Fibroblast of peridontal ligament (primary cell): ENCODE measurements around the gene CHSY1.

Experiments used
- DNase-seq: peaks from one replicate; pipeline ENCODE4 v3.0.0-alpha.2; 2010; ENCODE audit errors: extremely low read depth

CHSY1 gene

DNA sequence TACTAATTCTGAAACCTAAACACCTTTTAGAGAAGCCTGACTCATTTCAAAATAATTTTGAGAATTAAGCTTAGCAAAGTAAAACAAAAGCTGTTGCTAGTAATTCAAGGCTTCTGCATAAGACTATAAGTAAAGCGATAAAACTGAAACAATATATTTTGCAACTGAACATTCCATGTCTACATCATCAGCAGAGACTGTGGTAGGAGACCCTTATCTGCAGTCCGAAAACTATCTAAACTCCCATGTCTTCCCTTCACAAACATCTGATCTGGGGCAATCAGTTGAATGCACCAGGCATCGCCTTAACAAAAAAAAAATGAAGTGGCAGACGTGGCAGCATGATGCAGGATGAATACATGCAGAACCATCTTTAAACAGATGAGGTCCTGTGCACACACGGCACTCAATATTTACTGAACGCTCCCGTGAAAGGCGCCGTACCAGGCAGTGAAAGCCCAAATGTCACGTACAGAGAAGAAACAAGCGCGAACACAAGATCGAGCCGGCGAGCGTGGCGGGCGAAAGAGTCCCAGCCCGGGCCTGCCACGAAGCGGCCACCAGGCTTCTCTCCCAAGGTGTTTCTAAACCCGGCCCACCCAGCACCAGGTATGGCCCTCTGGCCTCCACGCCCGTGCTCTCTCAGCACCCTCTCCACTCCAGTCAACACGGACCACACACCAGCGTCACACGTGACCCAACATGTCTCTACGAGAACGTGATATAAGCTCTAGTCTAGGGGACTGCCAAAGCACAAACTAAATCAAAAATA is 63.0 kb downstream of the CHSY1 start:
- DNase-seq, result peak; percentile 81

DNA sequence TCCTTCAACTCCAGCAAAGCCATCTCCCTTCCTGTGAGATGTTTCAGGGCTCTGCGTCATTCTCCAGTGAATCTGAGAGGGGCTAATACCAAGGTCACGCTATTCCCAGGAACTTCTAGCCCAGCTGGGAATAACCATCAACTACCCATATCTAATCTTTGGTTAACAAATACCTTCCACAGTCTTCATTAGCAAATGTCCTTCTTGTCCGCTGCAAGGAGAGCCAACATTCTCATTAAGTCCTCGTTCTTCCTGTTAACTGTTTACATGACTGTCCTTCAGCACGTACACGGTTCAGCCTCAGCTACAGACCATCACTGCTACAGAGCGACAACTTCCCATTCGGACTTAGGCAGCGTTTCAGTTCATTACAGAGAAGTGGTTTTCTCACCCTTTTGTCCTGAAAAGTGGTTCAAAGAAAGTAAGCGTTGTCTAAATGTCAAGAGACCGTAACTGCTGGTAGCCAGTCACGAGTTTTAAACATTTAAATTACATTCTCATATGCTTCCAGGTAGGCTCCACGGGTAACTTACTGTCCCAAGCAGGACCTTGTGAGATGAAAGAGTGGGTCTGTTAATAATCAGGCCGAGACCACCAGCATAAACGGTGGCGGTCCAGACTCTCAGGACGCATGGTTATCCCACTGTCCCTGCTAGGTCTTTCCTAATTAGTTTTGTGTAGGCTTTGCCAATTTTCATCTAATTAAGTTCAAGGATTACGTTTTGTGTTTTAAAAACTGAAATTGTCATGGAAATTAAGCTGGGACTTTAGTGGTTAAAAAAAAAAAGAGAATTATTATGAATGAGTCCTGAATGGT is 63.8 kb downstream of the CHSY1 start:
- peak; percentile 96 for DNase-seq

DNA sequence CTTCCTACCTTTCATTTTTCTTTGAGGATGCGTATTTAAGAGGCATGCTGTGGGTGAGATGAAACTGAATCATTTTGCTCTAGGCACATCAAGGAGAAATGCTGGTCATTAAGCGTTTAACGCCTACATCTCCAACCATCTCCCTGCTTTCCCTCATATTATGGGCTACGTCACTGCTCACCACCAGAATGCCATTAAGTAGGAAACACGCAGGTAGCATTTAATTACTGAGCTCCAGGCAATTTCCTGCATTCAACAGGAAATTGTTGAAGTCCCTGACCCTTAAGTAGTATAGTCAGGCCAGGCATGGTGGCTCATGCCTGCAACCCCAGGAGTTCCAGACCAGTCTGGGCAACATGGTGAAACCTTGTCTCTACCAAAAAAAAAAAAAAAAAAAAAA is 66.1 kb downstream of the CHSY1 start:
- DNase-seq, result no peak

DNA sequence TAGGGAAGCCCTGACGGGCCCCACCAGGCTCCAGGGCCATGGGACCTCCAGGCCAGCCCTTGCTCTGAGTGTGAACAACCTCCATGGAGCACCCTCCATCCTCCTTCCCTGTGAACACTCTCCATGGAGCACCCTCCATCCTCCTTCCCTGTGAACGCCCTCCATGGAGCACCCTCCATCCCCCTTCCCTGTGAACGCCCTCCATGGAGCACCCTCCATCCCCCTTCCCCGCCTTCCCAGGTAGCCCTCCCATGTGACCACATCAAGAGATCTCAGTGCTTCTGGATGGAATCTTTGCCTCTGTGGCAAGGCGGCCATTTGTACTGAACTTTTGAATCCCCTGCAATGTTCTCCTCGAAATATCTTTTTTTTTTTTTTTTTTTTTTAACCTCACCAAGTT is 66.5 kb downstream of the CHSY1 start:
- DNase-seq, result no peak

DNA sequence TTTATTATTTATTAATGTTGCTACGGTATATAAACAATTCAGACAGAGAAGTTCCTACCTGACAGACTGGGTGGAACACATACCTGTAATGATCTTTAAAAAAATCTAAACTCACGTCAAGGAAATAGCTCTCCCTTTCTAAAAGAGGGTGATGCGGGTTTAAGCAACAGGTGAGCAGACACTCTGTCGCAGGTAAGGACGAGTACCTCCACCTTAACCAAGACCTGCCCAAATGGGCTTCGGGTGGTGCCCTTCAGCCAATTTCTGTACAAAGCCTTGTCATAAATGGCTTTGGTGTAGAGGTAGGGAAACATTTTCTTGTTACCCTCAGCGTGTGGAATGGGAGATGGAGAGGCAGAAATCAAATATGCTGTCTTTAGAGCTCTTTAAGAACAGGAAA is 67.0 kb downstream of the CHSY1 start:
- no peak for DNase-seq

DNA sequence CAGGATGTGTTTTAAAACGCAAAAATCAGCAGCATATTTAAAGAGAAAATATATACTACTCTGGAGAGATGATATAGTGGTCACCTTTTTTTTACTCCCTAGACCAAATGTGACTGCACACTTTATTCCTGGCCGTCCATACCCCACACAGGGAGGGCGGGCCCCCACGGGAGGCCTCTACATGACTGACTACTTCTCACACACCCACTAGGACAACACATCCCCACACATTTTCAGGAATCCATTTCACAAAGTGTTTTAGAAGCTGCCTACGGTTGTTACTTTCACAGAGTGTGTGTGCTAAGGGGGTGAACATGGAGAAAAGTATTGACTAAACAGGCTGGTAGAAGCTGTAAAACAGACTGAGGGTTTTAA is 67.9 kb downstream of the CHSY1 start:
- DNase-seq, result no peak

DNA sequence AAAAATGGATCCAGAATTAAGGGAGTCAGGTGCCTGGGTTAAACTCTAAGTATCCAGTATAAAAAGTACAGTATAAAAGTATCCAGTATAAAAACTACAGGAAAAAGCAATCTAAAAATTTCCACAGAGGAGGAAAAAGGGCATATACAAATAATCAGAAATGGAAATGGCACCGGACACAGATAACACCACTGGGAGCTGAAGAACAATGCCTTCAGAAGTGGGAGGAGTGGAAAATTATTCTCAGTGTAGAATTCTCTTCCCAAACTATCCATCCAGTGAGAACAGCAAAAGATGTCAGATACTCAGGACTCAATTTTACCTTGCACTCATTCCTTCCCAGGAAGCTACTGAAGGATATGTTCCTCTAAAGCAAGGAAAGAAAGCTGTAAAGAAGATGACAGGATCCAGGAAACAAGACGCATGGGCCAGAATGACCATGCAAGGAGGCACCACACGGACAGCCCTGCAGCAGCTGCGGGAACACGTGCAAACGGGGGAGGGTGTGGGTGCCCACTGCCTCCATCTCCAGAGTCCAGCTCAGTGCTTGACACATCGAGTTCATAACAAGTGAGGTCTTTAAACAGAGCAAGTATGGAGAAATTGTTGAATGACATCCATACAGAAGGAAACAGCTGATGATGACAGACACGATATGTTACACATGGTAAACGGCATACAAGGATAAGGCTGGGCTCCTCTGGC is 68.5 kb downstream of the CHSY1 start:
- DNase-seq, result no peak

DNA sequence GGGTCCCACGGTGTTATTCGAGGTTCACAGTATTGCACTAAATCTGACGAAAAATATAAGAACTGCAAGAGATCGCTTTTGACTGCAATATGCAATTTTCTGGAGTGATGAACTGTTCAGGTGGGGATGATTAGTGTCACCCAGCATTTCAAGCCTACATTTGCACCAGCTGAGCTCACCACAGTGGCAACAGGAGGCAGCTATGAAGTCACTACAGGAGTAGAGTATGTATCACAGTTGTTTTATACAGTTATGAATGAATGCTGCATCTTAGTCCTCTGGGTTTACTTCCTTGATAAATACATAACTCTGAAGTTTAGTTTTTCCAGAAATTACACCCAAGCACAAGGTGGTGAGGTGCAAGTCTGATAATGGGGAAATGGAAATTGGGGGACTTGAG is 69.6 kb downstream of the CHSY1 start:
- DNase-seq, result no peak

DNA sequence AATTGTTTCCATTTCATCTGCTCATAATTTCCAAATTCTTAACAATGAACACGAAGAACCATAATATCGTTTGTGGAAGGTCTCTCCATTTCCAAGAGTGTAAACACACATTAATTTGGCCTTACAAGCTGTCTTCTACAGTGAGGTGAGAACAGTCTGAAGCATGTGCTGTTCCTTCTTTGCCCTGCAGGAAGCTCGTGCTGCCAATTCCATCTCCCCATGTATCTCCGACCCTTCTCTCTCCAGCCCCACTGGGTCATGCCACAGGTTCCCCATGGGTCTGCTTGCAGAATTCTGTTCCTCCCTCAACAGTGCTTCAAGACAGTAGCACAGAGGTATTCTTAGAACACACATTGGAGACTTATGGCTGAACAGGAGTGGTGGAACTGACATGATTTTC is 70.5 kb downstream of the CHSY1 start:
- DNase-seq, result no peak

DNA sequence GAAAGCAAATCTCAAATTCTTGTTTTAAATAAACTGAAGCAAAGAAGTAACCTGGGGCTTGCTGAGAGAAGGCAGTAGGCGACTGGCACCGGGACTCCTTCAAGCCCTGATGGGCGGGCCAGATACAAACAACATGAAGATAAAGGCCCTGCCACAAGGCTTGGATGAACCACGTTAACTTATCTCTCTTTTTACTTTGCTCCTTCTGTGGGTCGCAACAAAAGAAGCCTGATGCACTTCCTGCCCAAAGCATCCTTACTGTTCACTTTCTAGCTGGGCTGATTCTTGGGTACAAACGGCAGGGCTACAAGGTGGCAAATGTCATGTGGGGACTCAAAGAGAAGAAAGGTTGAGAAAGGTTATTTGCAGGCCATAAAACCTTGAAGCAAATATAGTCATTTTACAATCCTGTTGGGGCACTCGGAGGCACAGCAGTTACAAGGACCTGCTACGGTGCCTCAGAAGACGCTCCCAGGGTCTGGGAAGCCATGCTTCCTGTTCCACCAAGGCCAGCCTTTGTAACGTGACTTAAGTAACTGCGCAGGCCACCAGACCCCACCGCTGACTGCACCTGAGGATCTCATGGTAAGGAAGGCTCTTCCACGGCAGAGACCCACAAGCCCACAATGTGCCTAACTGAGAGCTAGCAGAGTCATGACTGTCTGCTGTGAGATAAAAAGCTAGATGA is 71.1 kb downstream of the CHSY1 start:
- DNase-seq, result no peak

DNA sequence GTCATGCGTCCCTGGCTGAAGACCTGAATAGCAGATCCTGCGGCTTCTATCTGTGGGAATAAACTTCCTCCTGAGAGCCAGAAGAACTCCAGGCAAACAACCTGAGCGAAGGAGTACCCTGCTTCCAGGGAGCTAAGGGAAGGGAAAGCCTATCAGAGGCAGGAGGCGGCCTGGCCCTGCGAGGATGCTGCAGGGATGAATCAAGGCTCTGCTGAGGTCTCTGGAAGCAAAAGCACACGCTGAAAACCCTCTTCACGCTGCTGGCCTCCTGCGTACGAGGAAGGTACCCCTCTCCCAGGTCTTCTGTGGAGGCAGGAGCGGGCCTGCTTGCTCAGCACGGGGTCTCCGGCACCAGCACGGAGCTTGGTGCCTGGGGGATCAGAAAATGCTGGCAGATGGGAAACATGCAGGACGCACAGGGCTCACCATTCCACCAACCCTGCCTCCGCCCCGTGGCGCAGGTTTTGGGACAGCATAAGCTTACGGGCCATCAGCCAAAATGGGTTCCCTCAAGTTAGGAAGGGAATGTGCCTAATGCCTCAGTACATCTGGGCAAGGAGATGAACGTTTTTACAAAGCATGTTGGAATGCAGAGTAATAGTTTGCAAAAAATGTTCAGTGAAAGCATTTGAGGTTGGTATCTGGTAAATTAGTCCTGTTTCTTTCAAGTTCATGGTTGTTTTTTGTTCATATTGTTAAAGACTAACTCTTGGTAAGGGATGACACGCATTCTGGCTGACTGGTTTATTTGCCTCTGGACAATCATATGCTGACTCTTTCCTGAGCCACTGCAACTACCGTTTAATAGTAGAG is 72.3 kb downstream of the CHSY1 start:
- peak; percentile 82 for DNase-seq

DNA sequence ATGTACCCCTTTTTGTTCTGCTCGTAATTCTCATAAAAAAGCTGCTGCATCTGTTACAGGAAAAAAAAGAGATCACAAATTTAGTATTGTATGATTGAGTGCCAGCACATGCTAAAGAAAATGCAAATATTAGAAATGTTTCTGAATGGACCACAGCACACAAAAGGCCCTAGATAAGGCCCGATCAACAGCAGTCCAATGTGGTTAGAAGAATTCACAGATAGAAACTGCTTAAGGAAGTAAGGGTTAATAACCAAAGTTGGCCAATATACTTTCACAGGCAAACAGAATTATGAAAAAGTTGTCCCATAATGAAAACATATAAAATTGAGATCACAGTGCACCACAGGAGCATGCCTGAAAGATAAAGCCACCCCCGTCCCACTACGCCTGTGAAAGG is 72.9 kb downstream of the CHSY1 start:
- DNase-seq, result no peak

DNA sequence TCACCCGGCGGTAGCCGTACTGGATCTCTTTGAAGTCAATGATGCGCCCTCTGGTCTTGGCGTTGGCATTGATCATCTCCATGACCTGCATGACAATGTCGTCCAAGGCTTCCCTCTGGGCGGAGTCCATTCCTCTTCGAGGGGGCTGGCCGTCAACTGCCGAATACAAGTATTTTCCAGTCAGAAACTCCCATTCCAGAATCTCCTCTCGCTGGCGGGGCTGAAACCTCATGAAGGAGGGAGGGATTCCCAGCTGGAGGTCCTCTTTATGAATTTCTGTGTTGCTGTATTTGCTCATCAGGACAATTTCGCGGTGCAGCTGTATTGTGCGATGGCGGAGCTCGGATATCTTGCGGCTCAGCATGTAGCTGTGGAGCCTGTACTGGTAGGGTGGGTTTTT is 73.4 kb downstream of the CHSY1 start:
- DNase-seq, result no peak

DNA sequence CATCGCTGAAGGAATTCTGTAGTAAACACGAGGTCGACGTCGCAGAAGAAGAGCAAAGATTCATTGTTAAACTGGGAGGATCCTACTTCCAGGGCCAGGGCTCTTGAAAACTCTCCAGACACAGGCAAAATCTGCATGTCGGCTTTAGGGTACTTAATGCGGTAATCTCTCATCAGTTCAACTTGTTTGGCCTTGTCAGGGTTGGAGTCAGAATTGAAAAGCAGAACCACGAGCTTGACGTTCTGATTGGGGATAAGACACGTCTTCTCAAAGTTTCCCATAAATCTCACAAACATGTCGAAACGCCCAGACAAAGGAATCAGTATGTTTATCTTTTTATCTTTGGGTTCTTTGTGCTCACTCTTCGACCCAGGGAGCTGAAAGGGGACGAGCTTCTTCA is 74.0 kb downstream of the CHSY1 start:
- no peak for DNase-seq

DNA sequence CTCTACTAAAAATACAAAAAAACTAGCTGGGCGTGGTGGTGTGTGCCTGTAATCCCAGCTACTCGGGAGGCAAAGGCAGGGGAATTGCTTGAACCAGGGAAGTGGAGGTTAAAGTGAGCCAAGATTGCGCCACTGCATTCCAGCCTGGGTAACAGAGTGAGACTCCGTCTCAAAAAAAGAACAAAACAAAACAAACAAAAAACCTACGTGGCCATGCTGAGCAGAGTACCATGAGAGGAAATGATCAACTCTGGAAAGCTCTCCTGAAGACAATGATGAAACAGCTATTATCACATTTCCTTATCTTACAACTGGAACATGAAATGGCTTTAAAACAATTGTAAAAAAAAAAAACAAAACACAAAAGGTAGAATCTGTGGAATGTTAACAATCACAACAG is 75.2 kb downstream of the CHSY1 start:
- peak; percentile 45 for DNase-seq

DNA sequence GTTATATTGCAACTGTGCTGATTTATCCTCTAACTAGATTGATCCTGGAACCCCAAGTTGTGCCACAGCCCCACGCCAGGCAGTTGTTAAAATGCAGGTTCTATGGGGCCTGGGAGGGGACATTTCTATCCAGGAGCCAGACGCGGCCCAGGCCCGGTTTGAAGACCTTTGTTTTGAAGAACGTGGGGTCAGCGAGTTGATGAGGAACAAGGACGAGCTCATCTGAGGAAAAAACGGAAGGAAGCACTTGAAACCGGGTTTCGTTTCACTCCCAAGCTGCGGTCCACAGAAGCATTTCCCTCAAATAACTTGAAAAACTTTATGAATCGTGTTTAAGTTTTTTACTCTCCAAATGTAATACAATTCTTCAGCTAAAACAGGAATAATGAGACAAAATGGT is 76.4 kb downstream of the CHSY1 start:
- DNase-seq, result no peak

DNA sequence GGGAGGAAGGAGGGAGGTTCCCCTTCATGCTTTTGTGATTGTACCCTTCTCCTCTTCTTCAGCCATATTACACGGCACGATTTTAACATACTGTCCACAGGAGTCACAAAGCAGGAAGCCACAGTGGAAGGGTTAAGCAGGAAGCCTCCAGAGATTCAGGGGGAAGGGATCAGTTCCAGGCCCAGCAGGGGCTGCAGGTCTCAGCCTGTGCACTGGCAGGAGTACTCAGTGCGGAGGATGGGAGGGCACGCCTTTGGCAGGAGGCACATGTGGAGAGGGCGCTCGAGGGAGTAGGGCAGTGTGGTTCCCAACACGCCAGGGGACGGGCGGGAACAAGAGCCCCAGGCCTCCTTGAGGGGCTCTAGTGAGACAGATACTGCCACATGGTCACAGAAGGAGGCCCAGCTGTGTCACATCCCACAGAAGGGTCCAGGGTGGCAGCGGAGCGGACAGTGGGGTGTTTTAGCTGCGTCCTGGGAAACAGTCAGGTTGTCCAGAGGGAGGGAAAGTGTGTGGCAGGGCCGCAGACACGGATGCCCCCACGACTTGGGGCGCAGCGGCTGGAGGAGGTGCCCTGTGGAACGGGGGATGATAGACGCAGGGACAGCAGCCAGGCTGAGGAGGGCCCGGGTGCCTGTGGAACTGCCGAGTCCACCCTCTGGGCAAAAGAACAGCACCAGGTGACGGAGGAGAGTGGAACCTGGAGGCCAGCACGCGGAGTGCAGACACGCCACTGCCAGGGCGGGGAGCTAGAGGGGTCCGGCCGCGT is 77.5 kb downstream of the CHSY1 start:
- no peak for DNase-seq

DNA sequence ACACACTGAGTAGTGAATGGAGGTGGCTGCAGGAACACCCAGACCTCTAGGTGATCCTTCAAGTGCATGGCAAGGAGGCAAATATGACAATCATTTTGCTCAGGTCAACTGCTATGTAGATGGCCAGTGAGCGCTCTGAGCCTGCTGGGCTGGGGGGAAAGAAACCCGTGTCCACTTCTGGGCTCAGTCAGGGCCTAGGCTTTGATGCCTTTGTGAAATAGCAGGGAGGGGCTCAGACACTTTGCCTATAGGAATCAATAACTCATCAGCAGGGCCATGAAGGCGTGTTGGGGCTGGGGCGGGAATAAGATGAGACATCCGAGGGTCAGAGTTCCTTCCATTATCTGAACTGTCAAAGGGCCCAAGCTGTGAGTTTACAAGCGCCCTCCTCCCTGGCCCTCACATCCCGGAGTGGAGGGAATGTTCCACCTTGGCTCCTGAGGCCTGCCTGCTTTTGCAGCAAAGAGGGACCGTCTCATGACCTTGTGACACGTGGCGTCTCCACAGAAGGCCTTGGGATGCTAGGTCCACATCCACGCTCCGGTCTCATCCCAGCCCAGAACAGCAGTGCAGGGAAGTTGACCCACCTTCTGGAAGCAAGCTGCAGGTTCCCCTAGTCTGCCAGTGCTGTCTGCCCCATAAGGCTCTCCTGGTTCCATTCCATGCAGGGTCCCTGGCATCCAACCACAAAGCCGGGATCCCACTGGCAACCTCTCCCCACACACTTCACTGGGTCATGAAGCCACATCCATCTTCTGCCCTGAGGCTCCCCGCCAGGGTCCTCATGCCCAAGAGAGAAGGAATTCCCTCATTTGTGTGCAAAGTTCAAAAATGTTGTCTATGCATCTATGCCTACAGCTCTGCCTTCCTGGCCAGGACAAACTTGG is 78.4 kb downstream of the CHSY1 start:
- no peak for DNase-seq

DNA sequence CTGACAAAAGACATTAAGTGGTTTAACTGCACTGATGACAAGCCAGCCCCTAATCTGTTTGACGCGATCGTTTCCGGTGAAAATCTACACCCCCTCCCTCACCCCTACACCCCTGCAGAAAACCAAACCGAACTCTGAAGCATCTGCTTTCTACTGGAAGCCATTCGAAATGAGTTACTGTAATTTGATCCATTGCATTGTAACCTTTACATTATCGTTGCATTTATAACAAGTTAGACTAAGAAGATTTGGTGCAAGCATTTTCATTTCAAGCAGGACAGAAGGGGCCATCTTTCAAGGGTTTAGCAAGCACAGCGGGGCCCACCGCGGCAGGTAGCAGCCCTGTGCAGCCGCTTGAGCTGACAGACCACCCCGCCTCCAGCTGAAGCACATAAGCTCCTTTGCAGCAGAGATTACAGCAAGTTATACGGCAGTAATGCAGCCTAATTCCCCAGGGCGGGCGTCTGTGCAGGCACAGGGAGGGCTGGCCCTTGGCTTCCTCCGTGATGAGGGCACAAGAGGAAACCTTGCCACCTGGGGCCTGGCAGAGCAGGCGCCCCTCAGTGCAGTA is 79.3 kb downstream of the CHSY1 start:
- DNase-seq, result peak; percentile 21
